GM12878 (cell line): Measurements from ENCODE around the gene MICAL3. TPM values are rescaled to one million over a fixed set of nuclear protein-coding genes. Genes with fewer than 3 reads are reported as not detected.

Experiments used
- ATAC-seq: fragments of 200-7000 bp; cut with Tn5 transposase; 3 replicates; pipeline ENCODE4 v1.9.1; 2020; ENCODE audit warnings: mild to moderate bottlenecking, moderate library complexity
- BruUV-seq: library from RNA; stranded (reverse); fragments of 400-500 nt; replicated peaks from 2 replicates; lab custom pipeline; 2021; lab: Mats Ljungman, UMichigan
- CTCF ChIA-PET: fragments of 300-600 bp; sonication (Branson Sonifier 250); formaldehyde crosslinking; extraction: SDS; loops from one replicate; lab custom pipeline; 2021; ENCODE audit warnings: inconsistent platforms; lab: Yijun Ruan, JAX
- POLR2A ChIA-PET: fragments of 350-600 bp; formaldehyde crosslinking; extraction: SDS; loops from one replicate; lab custom pipeline; 2021; ENCODE audit warnings: inconsistent platforms; lab: Charles Lee
- RAD21 ChIA-PET: fragments of 300-600 bp; sonication (Branson Sonifier 250); formaldehyde crosslinking; loops from one replicate; lab custom pipeline; 2023; ENCODE audit warnings: antibody characterized with exemption; ENCODE audit not compliant: unreplicated experiment; lab: Charles Lee
- SMC1A ChIA-PET: fragments of 300-600 bp; sonication (Branson Sonifier 250); formaldehyde crosslinking; loops from one replicate; lab custom pipeline; 2023; ENCODE audit not compliant: unreplicated experiment, uncharacterized antibody; lab: Charles Lee
- DNase-seq: peaks from one replicate; pipeline ENCODE4 v3.0.0-alpha.2; 2011; ENCODE audit warnings: low read depth, low spot score
- FAIRE-seq: peaks from 3 replicates; lab custom pipeline; 2011; peaks lifted over from hg19 to GRCh38; lab: Jason Lieb, UNC
- H2AFZ ChIP-seq: 2 replicates; pipeline ENCODE4 v1.6.0; 2011; ENCODE audit warnings: low read depth, low read length, control low read depth; ENCODE audit not compliant: control insufficient read depth
- H3K27ac ChIP-seq: 2 replicates; pipeline ENCODE4 v1.5.1; 2011; ENCODE audit warnings: control low read depth; ENCODE audit not compliant: control insufficient read depth, insufficient read depth
- H3K27me3 ChIP-seq, 2 experiments: replicated peaks in 1 of 2; 2 replicates each; pipeline versions ENCODE4 v1.6.0 to v1.6.1; 2011; ENCODE audit warnings: low read length in 1 of 2; ENCODE audit not compliant: control insufficient read depth in 2 of 2, insufficient read depth in 2 of 2
- H3K36me3 ChIP-seq, 2 experiments: 2 replicates each; pipeline ENCODE4 v1.5.1; 2011; ENCODE audit warnings: low read length in 1 of 2; ENCODE audit not compliant: control insufficient read depth in 2 of 2, insufficient read depth in 2 of 2
- H3K4me1 ChIP-seq: 2 replicates; pipeline ENCODE4 v1.6.1; 2011; ENCODE audit warnings: mild to moderate bottlenecking, low read length, moderate library complexity, mixed read lengths; ENCODE audit not compliant: control insufficient read depth, insufficient read depth
- H3K4me2 ChIP-seq: 2 replicates; pipeline ENCODE4 v1.6.0; 2011; ENCODE audit warnings: control low read depth; ENCODE audit not compliant: control insufficient read depth, insufficient read depth
- H3K4me3 ChIP-seq: fragments of 200-600 bp; sonication (generic); 2 replicates; pipeline ENCODE4 v1.5.1; 2016
- H3K79me2 ChIP-seq: 2 replicates; pipeline ENCODE4 v1.6.0; 2011; ENCODE audit warnings: low read length; ENCODE audit not compliant: control insufficient read depth, insufficient read depth
- H3K9ac ChIP-seq: 2 replicates; pipeline ENCODE4 v1.8.0; 2011; ENCODE audit warnings: low read length, control low read depth, mixed read lengths; ENCODE audit not compliant: control insufficient read depth, insufficient read depth
- H3K9me3 ChIP-seq: replicated peaks from 3 replicates; pipeline ENCODE4 v1.5.1; 2011; ENCODE audit warnings: mild to moderate bottlenecking, low read length; ENCODE audit not compliant: control insufficient read depth, insufficient read depth
- H4K20me1 ChIP-seq: 2 replicates; pipeline ENCODE4 v1.6.0; 2011; ENCODE audit not compliant: control insufficient read depth, insufficient read depth
- MTA3 ChIP-seq: IDR thresholded peaks from 2 replicates; pipeline ENCODE4 v1.6.1; 2012; ENCODE audit warnings: low read length, inconsistent platforms, borderline replicate concordance
- NBN ChIP-seq: fragments of 450-650 bp; IDR thresholded peaks from 2 replicates; pipeline ENCODE4 v1.6.1; 2016
- NR2F1 ChIP-seq: fragments of 450-650 bp; conservative IDR thresholded peaks from 2 replicates; pipeline ENCODE4 v1.6.1; 2017; ENCODE audit warnings: mild to moderate bottlenecking
- RAD21 ChIP-seq: IDR thresholded peaks from 2 replicates; pipeline ENCODE4 v1.6.1; 2011; ENCODE audit warnings: mild to moderate bottlenecking, low read depth, low read length, moderate library complexity; ENCODE audit not compliant: insufficient read depth
- SRF ChIP-seq, 2 experiments: IDR thresholded peaks; 2 replicates each; pipeline ENCODE4 v1.6.1; 2011; ENCODE audit warnings: low read depth in 2 of 2, low read length in 2 of 2, mild to moderate bottlenecking in 1 of 2, moderate library complexity in 1 of 2
- TAF1 ChIP-seq: IDR thresholded peaks from 2 replicates; pipeline ENCODE4 v1.6.1; 2011; ENCODE audit warnings: mild to moderate bottlenecking, low read depth, low read length, borderline replicate concordance
- ZBTB11 ChIP-seq: fragments of 450-650 bp; formaldehyde crosslinking; IDR thresholded peaks from 2 replicates; pipeline ENCODE4 v1.5.0; 2022; ENCODE audit warnings: mild to moderate bottlenecking, missing genetic modification characterization
- WGBS: methylation state at CpG from one replicate; pipeline ENCODE4 v1.1.6; 2016; ENCODE audit warnings: low lambda C conversion rate; ENCODE audit not compliant: insufficient replicate concordance, insufficient coverage; ENCODE audit errors: missing lambda C conversion rate; 5-methylcytosine and 5-hydroxymethylcytosine counted together
- in situ Hi-C: fragments of 300-500 bp; cut with MboI; formaldehyde crosslinking; loops from 9 replicates; pipeline ENCODE4 v1.14.3; 2018; ENCODE audit warnings: mixed read lengths
- intact Hi-C: fragments of 100-400 bp; cut with micrococcal nuclease; formaldehyde crosslinking; loops from one replicate; pipeline ENCODE4 v1.14.2; 2022; ENCODE audit not compliant: unreplicated experiment
- polyA plus RNA-seq, 11 experiments: library from polyadenylated mRNA; depleted of rRNA in 4 of 11; unstranded in 6 of 11; stranded (reverse) in 5 of 11; fragments of >200 nt; fragmentation: Nextera tagmentation in 4 of 11; fragmentation: Illumina TruSeq in 1 of 11; extraction: Ambion mirVana in 4 of 11; extraction: Trizol in 1 of 11; gene quantifications; 1 replicate in 1 of 11; 2 replicates in 10 of 11; pipeline versions ENCODE4 v1.2.1 to v1.2.3, GENCODE V29; 2011 to 2016; ENCODE audit warnings: inconsistent platforms in 2 of 11, missing spikeins in 2 of 11, low read depth in 1 of 11
- total RNA-seq, 4 experiments: library from RNA; depleted of rRNA in 3 of 4; stranded (reverse); fragments of >200 nt in 3 of 4; fragmentation: Illumina TruSeq in 1 of 4; extraction: Trizol in 1 of 4; gene quantifications; 2 replicates each; pipeline versions ENCODE4 v1.2.1 to v1.2.3, GENCODE V29; 2013 to 2021
- TF ChIP-seq, protein P1 (sequence below): fragments of 450-650 bp; IDR thresholded peaks from 2 replicates; pipeline ENCODE4 v1.6.1; 2017; ENCODE audit warnings: antibody characterized with exemption, mild to moderate bottlenecking, moderate library complexity
- TF ChIP-seq, protein P2 (sequence below): fragments of 150-350 bp; IDR thresholded peaks from 2 replicates; pipeline ENCODE4 v1.6.1; 2016; ENCODE audit warnings: low read depth, low read length
- TF ChIP-seq, protein P3 (sequence below): fragments of 450-650 bp; IDR thresholded peaks from 2 replicates; pipeline ENCODE4 v1.6.1; 2018; ENCODE audit warnings: mild to moderate bottlenecking, low read depth, moderate library complexity; ENCODE audit not compliant: partially characterized antibody

The MICAL3 gene
- total and polyA plus RNA-seq, 10 of the 15 experiments (the other 5 are each of a cell fraction or from before 2014, with no cell fraction given), result 2.6 to 92.2 (median 24.0) TPM

- TF ChIP-seq ZBTB11 (CRISPR knock-in tag) (no peak), TAF1 (no peak), NR2F1 (no peak)
- TF ChIP-seq, protein P1, sequence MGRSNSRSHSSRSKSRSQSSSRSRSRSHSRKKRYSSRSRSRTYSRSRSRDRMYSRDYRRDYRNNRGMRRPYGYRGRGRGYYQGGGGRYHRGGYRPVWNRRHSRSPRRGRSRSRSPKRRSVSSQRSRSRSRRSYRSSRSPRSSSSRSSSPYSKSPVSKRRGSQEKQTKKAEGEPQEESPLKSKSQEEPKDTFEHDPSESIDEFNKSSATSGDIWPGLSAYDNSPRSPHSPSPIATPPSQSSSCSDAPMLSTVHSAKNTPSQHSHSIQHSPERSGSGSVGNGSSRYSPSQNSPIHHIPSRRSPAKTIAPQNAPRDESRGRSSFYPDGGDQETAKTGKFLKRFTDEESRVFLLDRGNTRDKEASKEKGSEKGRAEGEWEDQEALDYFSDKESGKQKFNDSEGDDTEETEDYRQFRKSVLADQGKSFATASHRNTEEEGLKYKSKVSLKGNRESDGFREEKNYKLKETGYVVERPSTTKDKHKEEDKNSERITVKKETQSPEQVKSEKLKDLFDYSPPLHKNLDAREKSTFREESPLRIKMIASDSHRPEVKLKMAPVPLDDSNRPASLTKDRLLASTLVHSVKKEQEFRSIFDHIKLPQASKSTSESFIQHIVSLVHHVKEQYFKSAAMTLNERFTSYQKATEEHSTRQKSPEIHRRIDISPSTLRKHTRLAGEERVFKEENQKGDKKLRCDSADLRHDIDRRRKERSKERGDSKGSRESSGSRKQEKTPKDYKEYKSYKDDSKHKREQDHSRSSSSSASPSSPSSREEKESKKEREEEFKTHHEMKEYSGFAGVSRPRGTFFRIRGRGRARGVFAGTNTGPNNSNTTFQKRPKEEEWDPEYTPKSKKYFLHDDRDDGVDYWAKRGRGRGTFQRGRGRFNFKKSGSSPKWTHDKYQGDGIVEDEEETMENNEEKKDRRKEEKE, result no peak
These were observed 143.9 kb downstream of the MICAL3 start (continued) for GRCh38 chr22:17880468-17880867.

- BruUV-seq, result no TSS peak
- ChIA-PET RAD21 (no interaction called here), CTCF (no interaction called here), POLR2A (no interaction called here), SMC1A (interaction anchor here (1.4 to 2.0 kb wide), 2 partner anchors 10 to 196 kb away, joined by 3 to 7 read pairs; no protein-coding TSS in a partner anchor)
- FAIRE-seq, result no peak
- H3K9me3 ChIP-seq, result peaks cover 1% of the 10 kb centered on the region; the same call in 1 of the 3 replicates
- WGBS, result 59% methylated on average over 17 of the region's 17 CpGs
- H3K27me3 ChIP-seq, result no peaks in the 10 kb centered on the region
- in situ Hi-C loops (no loop called here), intact Hi-C loops (no loop called here)
- no peaks in the 10 kb centered on the region for H3K4me1 ChIP-seq
- H3K9ac ChIP-seq, result no peak overlapping the region
- ATAC-seq, result no peak
- H3K4me3 ChIP-seq, result no peak overlapping the region
- H3K27ac ChIP-seq, result no peak overlapping the region
- DNase-seq, result no peak
- peaks cover 9 to 30% of the 10 kb centered on the region in 2 experiments for H3K36me3 ChIP-seq
- H3K4me2 ChIP-seq, result no peak overlapping the region
- H4K20me1 ChIP-seq, result no peaks in the 10 kb centered on the region
- no peak overlapping the region for H2AFZ ChIP-seq
- no peaks in the 10 kb centered on the region for H3K79me2 ChIP-seq
- no peak for TF ChIP-seq NBN
- no peak for TF ChIP-seq SRF (IDR thresholded peaks at IDR 0.05; ENCODE audit: low read depth in 2 of 2, low read length in 2 of 2)
- TF ChIP-seq MTA3, result no peak
- no peak for TF ChIP-seq NR2F1
- no peak for TF ChIP-seq RAD21
- TF ChIP-seq, protein P2, sequence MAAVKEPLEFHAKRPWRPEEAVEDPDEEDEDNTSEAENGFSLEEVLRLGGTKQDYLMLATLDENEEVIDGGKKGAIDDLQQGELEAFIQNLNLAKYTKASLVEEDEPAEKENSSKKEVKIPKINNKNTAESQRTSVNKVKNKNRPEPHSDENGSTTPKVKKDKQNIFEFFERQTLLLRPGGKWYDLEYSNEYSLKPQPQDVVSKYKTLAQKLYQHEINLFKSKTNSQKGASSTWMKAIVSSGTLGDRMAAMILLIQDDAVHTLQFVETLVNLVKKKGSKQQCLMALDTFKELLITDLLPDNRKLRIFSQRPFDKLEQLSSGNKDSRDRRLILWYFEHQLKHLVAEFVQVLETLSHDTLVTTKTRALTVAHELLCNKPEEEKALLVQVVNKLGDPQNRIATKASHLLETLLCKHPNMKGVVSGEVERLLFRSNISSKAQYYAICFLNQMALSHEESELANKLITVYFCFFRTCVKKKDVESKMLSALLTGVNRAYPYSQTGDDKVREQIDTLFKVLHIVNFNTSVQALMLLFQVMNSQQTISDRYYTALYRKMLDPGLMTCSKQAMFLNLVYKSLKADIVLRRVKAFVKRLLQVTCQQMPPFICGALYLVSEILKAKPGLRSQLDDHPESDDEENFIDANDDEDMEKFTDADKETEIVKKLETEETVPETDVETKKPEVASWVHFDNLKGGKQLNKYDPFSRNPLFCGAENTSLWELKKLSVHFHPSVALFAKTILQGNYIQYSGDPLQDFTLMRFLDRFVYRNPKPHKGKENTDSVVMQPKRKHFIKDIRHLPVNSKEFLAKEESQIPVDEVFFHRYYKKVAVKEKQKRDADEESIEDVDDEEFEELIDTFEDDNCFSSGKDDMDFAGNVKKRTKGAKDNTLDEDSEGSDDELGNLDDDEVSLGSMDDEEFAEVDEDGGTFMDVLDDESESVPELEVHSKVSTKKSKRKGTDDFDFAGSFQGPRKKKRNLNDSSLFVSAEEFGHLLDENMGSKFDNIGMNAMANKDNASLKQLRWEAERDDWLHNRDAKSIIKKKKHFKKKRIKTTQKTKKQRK, result no peak
- TF ChIP-seq, protein P3, sequence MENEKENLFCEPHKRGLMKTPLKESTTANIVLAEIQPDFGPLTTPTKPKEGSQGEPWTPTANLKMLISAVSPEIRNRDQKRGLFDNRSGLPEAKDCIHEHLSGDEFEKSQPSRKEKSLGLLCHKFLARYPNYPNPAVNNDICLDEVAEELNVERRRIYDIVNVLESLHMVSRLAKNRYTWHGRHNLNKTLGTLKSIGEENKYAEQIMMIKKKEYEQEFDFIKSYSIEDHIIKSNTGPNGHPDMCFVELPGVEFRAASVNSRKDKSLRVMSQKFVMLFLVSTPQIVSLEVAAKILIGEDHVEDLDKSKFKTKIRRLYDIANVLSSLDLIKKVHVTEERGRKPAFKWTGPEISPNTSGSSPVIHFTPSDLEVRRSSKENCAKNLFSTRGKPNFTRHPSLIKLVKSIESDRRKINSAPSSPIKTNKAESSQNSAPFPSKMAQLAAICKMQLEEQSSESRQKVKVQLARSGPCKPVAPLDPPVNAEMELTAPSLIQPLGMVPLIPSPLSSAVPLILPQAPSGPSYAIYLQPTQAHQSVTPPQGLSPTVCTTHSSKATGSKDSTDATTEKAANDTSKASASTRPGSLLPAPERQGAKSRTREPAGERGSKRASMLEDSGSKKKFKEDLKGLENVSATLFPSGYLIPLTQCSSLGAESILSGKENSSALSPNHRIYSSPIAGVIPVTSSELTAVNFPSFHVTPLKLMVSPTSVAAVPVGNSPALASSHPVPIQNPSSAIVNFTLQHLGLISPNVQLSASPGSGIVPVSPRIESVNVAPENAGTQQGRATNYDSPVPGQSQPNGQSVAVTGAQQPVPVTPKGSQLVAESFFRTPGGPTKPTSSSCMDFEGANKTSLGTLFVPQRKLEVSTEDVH, result no peak
These were observed 144.3 kb downstream of the MICAL3 start for GRCh38 chr22:17880020-17880419.
